GM12878 (cell line): ENCODE measurements around the gene EFCAB9. TPM values are rescaled to one million over a fixed set of nuclear protein-coding genes. Genes with fewer than 3 reads are reported as not detected.

Experiments
- ATF2 ChIP-seq: IDR thresholded peaks from 2 replicates; pipeline ENCODE4 v1.6.1; 2012; ENCODE audit warnings: low read length, inconsistent platforms
- BRCA1 ChIP-seq: IDR thresholded peaks from 2 replicates; pipeline ENCODE4 v1.6.1; 2011; ENCODE audit warnings: low read depth, low read length, improper control_type of control experiment
- CBX5 ChIP-seq: sonication (generic); IDR thresholded peaks from 2 replicates; pipeline ENCODE4 v1.6.1; 2016; ENCODE audit warnings: low read depth, moderate library complexity, mild to moderate bottlenecking, inconsistent platforms
- EED ChIP-seq: sonication (generic); IDR thresholded peaks from 2 replicates; pipeline ENCODE4 v1.6.1; 2016; ENCODE audit warnings: antibody characterized with exemption, low read depth
- GATAD2B ChIP-seq: fragments of 450-650 bp; conservative IDR thresholded peaks from 2 replicates; pipeline ENCODE4 v1.6.1; 2017; ENCODE audit warnings: low read depth, mild to moderate bottlenecking, moderate library complexity
- HDAC6 ChIP-seq: fragments of 200-600 bp; sonication (generic); IDR thresholded peaks from one replicate; pipeline ENCODE4 v1.8.0; 2017; ENCODE audit warnings: antibody characterized with exemption; ENCODE audit not compliant: unreplicated experiment
- HSF1 ChIP-seq: fragments of 150-350 bp; IDR thresholded peaks from 2 replicates; pipeline ENCODE4 v1.6.1; 2014; ENCODE audit warnings: mild to moderate bottlenecking, low read depth, low read length
- IRF3 ChIP-seq: fragments of 450-650 bp; IDR thresholded peaks from 2 replicates; pipeline ENCODE4 v1.6.1; 2014; ENCODE audit warnings: mild to moderate bottlenecking
- JUND ChIP-seq: IDR thresholded peaks from 2 replicates; pipeline ENCODE4 v1.6.1; 2012; ENCODE audit warnings: low read depth, mild to moderate bottlenecking, low read length, improper control_type of control experiment, moderate library complexity
- KAT2A ChIP-seq: conservative IDR thresholded peaks from 2 replicates; pipeline ENCODE4 v1.6.1; 2011; ENCODE audit warnings: low read depth, low read length; ENCODE audit not compliant: control insufficient read depth
- NFIC ChIP-seq: IDR thresholded peaks from 2 replicates; pipeline ENCODE4 v1.6.1; 2012; ENCODE audit warnings: low read depth, mild to moderate bottlenecking, inconsistent platforms, low read length, moderate library complexity
- NKRF ChIP-seq: fragments of 450-650 bp; conservative IDR thresholded peaks from 2 replicates; pipeline ENCODE4 v1.6.1; 2017; ENCODE audit warnings: mild to moderate bottlenecking, moderate library complexity
- NR2C2 ChIP-seq: IDR thresholded peaks from 2 replicates; pipeline ENCODE4 v1.6.1; 2011; ENCODE audit warnings: borderline replicate concordance, low read depth; ENCODE audit not compliant: control insufficient read depth, insufficient read length
- PAX5 ChIP-seq: IDR thresholded peaks from 2 replicates; pipeline ENCODE4 v1.6.1; 2011; ENCODE audit warnings: low read depth, low read length, borderline replicate concordance
- PAX8 ChIP-seq: fragments of 450-650 bp; IDR thresholded peaks from 2 replicates; pipeline ENCODE4 v1.6.1; 2017; ENCODE audit warnings: mild to moderate bottlenecking, moderate library complexity
- PRDM15 ChIP-seq: fragments of 450-650 bp; formaldehyde crosslinking; IDR thresholded peaks from 2 replicates; pipeline ENCODE4 v1.4.0; 2020; ENCODE audit warnings: mild to moderate bottlenecking, moderate library complexity
- RELA ChIP-seq: fragments of 450-650 bp; IDR thresholded peaks from 2 replicates; pipeline ENCODE4 v1.8.0; 2014; ENCODE audit warnings: borderline replicate concordance; ENCODE audit not compliant: partially characterized antibody
- SMAD5 ChIP-seq: IDR thresholded peaks from 2 replicates; pipeline ENCODE4 v1.6.1; 2016; ENCODE audit warnings: antibody characterized with exemption, low read depth
- SP1 ChIP-seq: IDR thresholded peaks from one replicate; pipeline ENCODE4 v1.6.1; 2011; ENCODE audit warnings: low read depth, low read length
- SREBF1 ChIP-seq: IDR thresholded peaks from 2 replicates; pipeline ENCODE4 v1.6.1; 2012; ENCODE audit warnings: mild to moderate bottlenecking, low read length
- TBL1XR1 ChIP-seq: IDR thresholded peaks from 2 replicates; pipeline ENCODE4 v1.6.1; 2012; ENCODE audit warnings: low read depth, low read length, improper control_type of control experiment
- YBX1 ChIP-seq: fragments of 450-650 bp; IDR thresholded peaks from 2 replicates; pipeline ENCODE4 v1.6.1; 2016; ENCODE audit warnings: antibody characterized with exemption
- ZBED1 ChIP-seq: IDR thresholded peaks from 2 replicates; pipeline ENCODE4 v1.6.1; 2016; ENCODE audit warnings: borderline replicate concordance
- ZNF384 ChIP-seq: IDR thresholded peaks from 2 replicates; pipeline ENCODE4 v1.6.1; 2012; ENCODE audit warnings: low read depth, mild to moderate bottlenecking, low read length, improper control_type of control experiment, borderline replicate concordance
- polyA plus RNA-seq, 11 experiments: library from polyadenylated mRNA; depleted of rRNA in 4 of 11; unstranded in 6 of 11; stranded (reverse) in 5 of 11; fragments of >200 nt; fragmentation: Nextera tagmentation in 4 of 11; fragmentation: Illumina TruSeq in 1 of 11; extraction: Ambion mirVana in 4 of 11; extraction: Trizol in 1 of 11; gene quantifications; 1 replicate in 1 of 11; 2 replicates in 10 of 11; pipeline versions ENCODE4 v1.2.1 to v1.2.3, GENCODE V29; 2011 to 2016; ENCODE audit warnings: inconsistent platforms in 2 of 11, missing spikeins in 2 of 11, low read depth in 1 of 11
- total RNA-seq, 4 experiments: library from RNA; depleted of rRNA in 3 of 4; stranded (reverse); fragments of >200 nt in 3 of 4; fragmentation: Illumina TruSeq in 1 of 4; extraction: Trizol in 1 of 4; gene quantifications; 2 replicates each; pipeline versions ENCODE4 v1.2.1 to v1.2.3, GENCODE V29; 2013 to 2021

EFCAB9 gene
- total and polyA plus RNA-seq, 10 of the 15 experiments (the other 5 are each of a cell fraction or from before 2014, with no cell fraction given): 0.73 TPM; not detected in 9

GRCh38 chr5:172175263-172175719, 18.7 kb upstream of the EFCAB9 start (continued):
- TF ChIP-seq PRDM15 (CRISPR knock-in tag): no peak
- TF ChIP-seq CBX5: no peak
- no peak for TF ChIP-seq BRCA1
- no peak for TF ChIP-seq PAX8
- TF ChIP-seq ATF2: no peak
- no peak for TF ChIP-seq HSF1
- no peak for TF ChIP-seq GATAD2B
- TF ChIP-seq NKRF: no peak
- TF ChIP-seq RELA: no peak
- TF ChIP-seq NFIC: no peak
- TF ChIP-seq SMAD5: no peak
- TF ChIP-seq SP1: peak; percentile 42
- no peak for TF ChIP-seq IRF3
- no peak for TF ChIP-seq SREBF1
- no peak for TF ChIP-seq YBX1
- TF ChIP-seq PAX5: peak; percentile 47; the same call in 1 of the 2 replicates
- TF ChIP-seq TBL1XR1: no peak
- TF ChIP-seq NR2C2: no peak
- TF ChIP-seq KAT2A: no peak
- TF ChIP-seq EED: no peak; the same call in none of the 2 replicates
- no peak for TF ChIP-seq HDAC6
- no peak for TF ChIP-seq JUND
- TF ChIP-seq ZBED1: no peak; the same call in 1 of the 2 replicates
- TF ChIP-seq ZNF384: no peak
